ENCODE measurements around the gene STRADA. TPM values are rescaled to one million over a fixed set of nuclear protein-coding genes. Genes with fewer than 3 reads are reported as not detected.
A peak's percentile ranks its signal among the peaks of the same experiment; 100 is the strongest.

The STRADA gene
- polyA plus RNA-seq, 3 donors from 2014 or later: 22.3 to 34.9 (median 33.0) TPM

DNA sequence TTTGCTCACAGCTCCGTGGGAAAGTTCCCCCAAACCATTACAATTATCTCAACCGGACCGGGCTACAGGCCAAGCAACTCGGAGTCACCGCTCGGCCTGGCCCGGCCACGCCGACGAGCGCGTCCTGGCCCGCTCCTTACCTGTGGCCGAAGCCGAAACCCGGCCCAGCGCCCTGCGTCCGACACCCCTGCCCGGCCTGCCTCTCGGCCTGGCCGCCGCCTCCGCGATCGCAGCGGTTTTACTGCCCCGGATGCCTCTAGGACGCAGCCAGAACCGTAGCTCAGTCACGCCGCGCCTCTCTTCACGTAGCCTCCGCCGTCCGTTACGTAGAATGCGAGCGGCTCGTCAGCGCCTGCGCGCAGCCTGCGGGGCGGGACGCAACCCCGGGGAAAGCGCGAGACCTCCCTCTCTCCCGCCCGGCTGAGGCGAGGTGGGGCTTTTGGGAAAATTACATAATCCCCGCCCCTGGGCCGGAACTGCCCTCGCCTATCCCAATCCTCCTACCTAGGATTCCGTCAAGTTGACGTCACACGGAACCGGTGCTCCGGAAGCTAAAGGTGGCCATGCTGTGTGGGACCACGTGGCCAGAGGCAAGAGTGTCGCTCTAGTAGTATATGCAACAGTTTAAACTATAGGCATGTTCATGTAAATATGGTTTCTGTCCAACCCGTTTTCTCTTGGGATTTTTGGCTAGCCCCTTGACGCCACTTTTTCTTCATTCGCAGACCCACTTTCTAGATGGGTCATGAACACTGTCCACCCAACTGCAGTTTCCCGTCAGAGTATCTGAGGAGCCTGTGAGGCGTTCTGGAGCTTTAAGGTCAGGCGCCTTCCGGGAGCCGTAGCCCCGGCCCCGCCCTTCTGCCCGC is 31.9 kb upstream of the STRADA start, which contains the start of gene CCDC47:
TSS of gene CCDC47 (minus strand) at position 326 of the 869 bp plus-strand sequence. CDS start 7,422 bp downstream, outside the sequence.
- H3K27ac Mint-ChIP-seq: peak within 1 kb of the TSS; percentile 96 to 100 (median 99)
- peaks cover 51 to 70% of the 10 kb centered on the region in 2 donors for H3K4me1 Mint-ChIP-seq
- peaks cover 10 to 19% (median 14%) of the 10 kb centered on the region in 3 donors for H3K27me3 Mint-ChIP-seq (ENCODE audit: low read depth in 3 of 3)
- H3K36me3 Mint-ChIP-seq: no peaks in the 10 kb centered on the region
- H3K9me3 Mint-ChIP-seq: no peaks in the 10 kb centered on the region
- peak; percentile 97 for DNase-seq
- peak within 1 kb of the TSS; percentile 90 to 100 (median 96) for H3K4me3 Mint-ChIP-seq

- peak overlapping the region; percentile 96 to 100 (median 99) for H3K27ac Mint-ChIP-seq
- peaks cover 10 to 19% (median 14%) of the 10 kb centered on the region in 3 donors for H3K27me3 Mint-ChIP-seq (ENCODE audit: low read depth in 3 of 3)
- no peak for DNase-seq
- H3K4me1 Mint-ChIP-seq: peaks cover 50 to 67% of the 10 kb centered on the region in 2 donors
- H3K4me3 Mint-ChIP-seq: peak overlapping the region; percentile 90 to 100 (median 96)
- H3K9me3 Mint-ChIP-seq: no peaks in the 10 kb centered on the region
- no peaks in the 10 kb centered on the region for H3K36me3 Mint-ChIP-seq
Measured at GRCh38 chr17:63772801-63773271, 31.2 kb upstream of the STRADA start.

DNA sequence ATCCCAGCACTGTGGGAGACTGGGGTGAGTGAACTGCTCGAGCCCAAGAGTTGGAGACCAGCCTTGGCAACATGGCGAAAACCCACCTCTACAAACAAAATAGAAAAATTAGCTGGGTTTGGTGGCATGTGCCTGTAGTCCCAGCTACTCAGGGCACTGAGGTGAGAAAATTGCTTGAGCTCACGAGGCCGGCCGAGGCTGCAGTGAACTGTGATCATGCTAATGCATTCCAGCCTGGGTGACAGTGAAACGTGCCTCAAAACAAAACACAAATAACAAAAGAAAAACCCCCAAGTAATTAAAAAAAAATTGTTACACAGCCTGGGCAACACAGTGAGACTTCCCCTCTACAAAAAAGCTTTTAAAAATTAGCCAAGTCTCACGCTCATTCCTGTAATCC is 26.8 kb upstream of the STRADA start:
- no peak for DNase-seq
- Mint-ChIP-seq H3K27me3 (ENCODE audit: low read depth in 3 of 3) (peaks cover under 1 to 6% (median 2%) of the 10 kb centered on the region in 3 donors), H3K36me3 (peaks cover 4 to 10% (median 4%) of the 10 kb centered on the region in 3 donors), H3K9me3 (no peaks in the 10 kb centered on the region), H3K4me3 (no peak overlapping the region), H3K27ac (no peak overlapping the region), H3K4me1 (peaks cover 30 to 55% of the 10 kb centered on the region in 2 donors)

DNA sequence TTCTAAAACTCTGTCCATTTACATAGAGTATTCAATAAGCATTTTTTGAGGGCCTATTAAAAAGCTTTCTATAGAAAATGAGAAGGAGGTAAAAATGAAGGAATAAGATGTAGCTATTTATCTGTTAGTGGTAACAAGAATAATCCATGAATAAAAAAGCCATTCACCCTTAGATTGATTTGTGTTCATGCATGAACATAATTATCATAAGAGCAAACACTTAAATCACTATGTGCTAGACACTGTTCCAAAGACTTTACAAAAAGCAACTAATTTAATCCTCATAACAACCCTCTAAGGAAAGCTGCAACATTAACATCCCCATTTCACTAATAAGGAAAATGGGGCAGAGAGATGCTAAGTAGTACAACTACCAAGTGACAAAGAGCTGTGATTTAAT is 25.2 kb upstream of the STRADA start:
- no peak for DNase-seq
- H3K4me3 Mint-ChIP-seq: no peak overlapping the region
- no peaks in the 10 kb centered on the region for H3K9me3 Mint-ChIP-seq
- H3K27me3 Mint-ChIP-seq (ENCODE audit: low read depth in 3 of 3): no peaks in the 10 kb centered on the region
- peaks cover 17 to 45% of the 10 kb centered on the region in 2 donors for H3K4me1 Mint-ChIP-seq
- peak overlapping the region in 1 of 6 donors; percentile 1 for H3K27ac Mint-ChIP-seq
- H3K36me3 Mint-ChIP-seq: peaks cover 10 to 13% (median 11%) of the 10 kb centered on the region in 3 donors

GRCh38 chr17:63764716-63765115 is 23.1 kb upstream of the STRADA start:
- no peak overlapping the region for H3K27ac Mint-ChIP-seq
- no peaks in the 10 kb centered on the region for H3K9me3 Mint-ChIP-seq
- H3K36me3 Mint-ChIP-seq: peaks cover 15 to 25% (median 16%) of the 10 kb centered on the region in 3 donors
- no peaks in the 10 kb centered on the region for H3K27me3 Mint-ChIP-seq (ENCODE audit: low read depth in 3 of 3)
- H3K4me3 Mint-ChIP-seq: no peak overlapping the region
- peaks cover 12 to 39% of the 10 kb centered on the region in 2 donors for H3K4me1 Mint-ChIP-seq
- DNase-seq: no peak

- H3K36me3 Mint-ChIP-seq: peaks cover 18 to 36% (median 21%) of the 10 kb centered on the region in 3 donors
- no peaks in the 10 kb centered on the region for H3K27me3 Mint-ChIP-seq (ENCODE audit: low read depth in 3 of 3)
- no peak overlapping the region for H3K4me3 Mint-ChIP-seq
- H3K4me1 Mint-ChIP-seq: peaks cover 7 to 31% of the 10 kb centered on the region in 2 donors
- peak overlapping the region in 3 of 6 donors; percentile 10 to 23 (median 12) for H3K27ac Mint-ChIP-seq
- H3K9me3 Mint-ChIP-seq: no peaks in the 10 kb centered on the region
- no peak for DNase-seq
Measured at GRCh38 chr17:63762161-63763078, 20.8 kb upstream of the STRADA start.

GRCh38 chr17:63760771-63761539 is 19.4 kb upstream of the STRADA start:
- H3K4me1 Mint-ChIP-seq: peaks cover 3 to 18% of the 10 kb centered on the region in 2 donors
- DNase-seq: no peak
- H3K4me3 Mint-ChIP-seq: no peak overlapping the region
- H3K36me3 Mint-ChIP-seq: peaks cover 27 to 45% (median 27%) of the 10 kb centered on the region in 3 donors
- peak overlapping the region in 1 of 6 donors; percentile 13 for H3K27ac Mint-ChIP-seq
- no peaks in the 10 kb centered on the region for H3K9me3 Mint-ChIP-seq
- H3K27me3 Mint-ChIP-seq (ENCODE audit: low read depth in 3 of 3): no peaks in the 10 kb centered on the region

DNA sequence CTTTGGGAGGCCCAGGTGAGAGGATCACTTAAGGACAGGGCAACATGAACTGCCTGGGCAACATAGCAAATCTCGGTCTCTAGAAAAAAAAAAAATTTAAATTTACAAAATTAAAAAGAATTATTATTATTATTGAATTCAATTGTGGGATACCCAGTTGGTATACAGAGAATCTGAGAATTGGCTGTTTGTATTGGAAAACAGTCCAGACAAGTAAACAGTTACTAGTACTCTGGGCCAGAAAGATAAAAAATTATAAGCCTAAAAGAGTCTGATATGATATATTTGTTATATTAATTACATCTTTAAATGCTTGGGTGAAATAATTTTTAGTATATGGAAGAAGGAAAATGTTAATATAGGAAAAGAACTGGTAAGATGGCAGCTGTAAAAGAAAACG is 16.8 kb upstream of the STRADA start:
- peak overlapping the region in 1 of 6 donors; percentile 31 for H3K27ac Mint-ChIP-seq
- peaks cover 24 to 40% (median 29%) of the 10 kb centered on the region in 3 donors for H3K36me3 Mint-ChIP-seq

GRCh38 chr17:63754046-63754445 is 12.4 kb upstream of the STRADA start:
- Mint-ChIP-seq H3K27me3 (ENCODE audit: low read depth in 3 of 3) (peaks cover 0 to 3% (median 0%) of the 10 kb centered on the region in 3 donors), H3K4me3 (no peak overlapping the region), H3K4me1 (peaks cover 9 to 10% of the 10 kb centered on the region in 2 donors), H3K36me3 (peaks cover 18 to 33% (median 26%) of the 10 kb centered on the region in 3 donors), H3K9me3 (no peaks in the 10 kb centered on the region), H3K27ac (no peak overlapping the region)
- DNase-seq: no peak

More for the DNA sequence above, 16.8 kb upstream of the STRADA start:
- no peak overlapping the region for H3K4me3 Mint-ChIP-seq
- no peaks in the 10 kb centered on the region for H3K27me3 Mint-ChIP-seq (ENCODE audit: low read depth in 3 of 3)
- H3K4me1 Mint-ChIP-seq: peaks cover 0 to 13% of the 10 kb centered on the region in 2 donors
- no peak for DNase-seq
- no peaks in the 10 kb centered on the region for H3K9me3 Mint-ChIP-seq

GRCh38 chr17:63753215-63753614 is 11.6 kb upstream of the STRADA start:
- no peaks in the 10 kb centered on the region for H3K9me3 Mint-ChIP-seq
- H3K36me3 Mint-ChIP-seq: peaks cover 18 to 29% (median 29%) of the 10 kb centered on the region in 3 donors
- no peak overlapping the region for H3K4me3 Mint-ChIP-seq
- peak overlapping the region in 1 of 6 donors; percentile 39 for H3K27ac Mint-ChIP-seq
- peaks cover 9 to 10% of the 10 kb centered on the region in 2 donors for H3K4me1 Mint-ChIP-seq
- DNase-seq: no peak
- peaks cover 0 to 3% (median 1%) of the 10 kb centered on the region in 3 donors for H3K27me3 Mint-ChIP-seq (ENCODE audit: low read depth in 3 of 3)

- Mint-ChIP-seq H3K9me3 (no peaks in the 10 kb centered on the region), H3K27ac (no peak overlapping the region), H3K36me3 (peaks cover 19 to 25% (median 25%) of the 10 kb centered on the region in 3 donors), H3K4me3 (no peak overlapping the region), H3K27me3 (ENCODE audit: low read depth in 3 of 3) (peaks cover 0 to 3% (median 1%) of the 10 kb centered on the region in 3 donors), H3K4me1 (peaks cover 9 to 10% of the 10 kb centered on the region in 2 donors)
- no peak for DNase-seq
Measured at GRCh38 chr17:63752707-63753106, 11.1 kb upstream of the STRADA start.

GRCh38 chr17:63751806-63752205 is 10.2 kb upstream of the STRADA start:
- DNase-seq: peak in 1 of 3 donors; percentile 12
- peaks cover 9 to 10% of the 10 kb centered on the region in 2 donors for H3K4me1 Mint-ChIP-seq
- H3K27me3 Mint-ChIP-seq (ENCODE audit: low read depth in 3 of 3): peaks cover 0 to 3% (median 1%) of the 10 kb centered on the region in 3 donors
- H3K4me3 Mint-ChIP-seq: peak overlapping the region; percentile 14 to 73 (median 55)
- peaks cover 19 to 25% (median 25%) of the 10 kb centered on the region in 3 donors for H3K36me3 Mint-ChIP-seq
- H3K27ac Mint-ChIP-seq: peak overlapping the region; percentile 76 to 86 (median 80)
- no peaks in the 10 kb centered on the region for H3K9me3 Mint-ChIP-seq

- no peak for DNase-seq
- H3K4me3 Mint-ChIP-seq: peak overlapping the region; percentile 87 to 98 (median 89)
- H3K27ac Mint-ChIP-seq: peak overlapping the region; percentile 92 to 97 (median 96)
- H3K27me3 Mint-ChIP-seq (ENCODE audit: low read depth in 3 of 3): peaks cover 0 to 7% (median 3%) of the 10 kb centered on the region in 3 donors
- H3K9me3 Mint-ChIP-seq: no peaks in the 10 kb centered on the region
- peaks cover 22 to 23% of the 10 kb centered on the region in 2 donors for H3K4me1 Mint-ChIP-seq
- H3K36me3 Mint-ChIP-seq: peaks cover 0 to 5% (median 4%) of the 10 kb centered on the region in 3 donors
Measured at GRCh38 chr17:63741143-63741407, 524 bp downstream of the STRADA start.
